ENCODE results near the gene TMEM132D.
"Not testable (repeated sequence)": the region's sequence is repeated elsewhere in the genome, so short reads cannot be mapped to it uniquely, and the experiment has no call there.

Gene TMEM132D

GRCh38 chr12:129208566-129208965, 695.3 kb downstream of the TMEM132D start:
- DNase-seq: no peak

GRCh38 chr12:129207084-129207483, 696.7 kb downstream of the TMEM132D start:
- DNase-seq: no peak

- no peak for DNase-seq
Observed at GRCh38 chr12:129203456-129203855, 700.4 kb downstream of the TMEM132D start.

GRCh38 chr12:129202109-129202814, 701.6 kb downstream of the TMEM132D start:
- DNase-seq: no peak

- no peak for DNase-seq
Observed at GRCh38 chr12:129201029-129201428, 702.8 kb downstream of the TMEM132D start.

GRCh38 chr12:129200576-129200975, 703.2 kb downstream of the TMEM132D start:
- no peak for DNase-seq

- no peak for DNase-seq
Observed at GRCh38 chr12:129196927-129197326, 706.9 kb downstream of the TMEM132D start.

- DNase-seq: no peak
Observed at GRCh38 chr12:129195081-129195480, 708.7 kb downstream of the TMEM132D start.

GRCh38 chr12:129193263-129193871, 710.5 kb downstream of the TMEM132D start:
- DNase-seq: no peak

- DNase-seq: no peak
Observed at GRCh38 chr12:129190827-129191226, 713.0 kb downstream of the TMEM132D start.

GRCh38 chr12:129189879-129190278, 713.9 kb downstream of the TMEM132D start:
- DNase-seq: not testable (repeated sequence)

GRCh38 chr12:129186952-129187351, 716.9 kb downstream of the TMEM132D start:
- DNase-seq: no peak

GRCh38 chr12:129185855-129186254, 718.0 kb downstream of the TMEM132D start:
- no peak for DNase-seq

- DNase-seq: no peak
Observed at GRCh38 chr12:129184127-129184928, 719.5 kb downstream of the TMEM132D start.

GRCh38 chr12:129179941-129180553, 723.8 kb downstream of the TMEM132D start:
- DNase-seq: no peak

GRCh38 chr12:129169928-129170327, 733.9 kb downstream of the TMEM132D start:
- no peak for DNase-seq

- DNase-seq: no peak
Observed at GRCh38 chr12:129163861-129164260, 740.0 kb downstream of the TMEM132D start.

GRCh38 chr12:129163461-129163860, 740.4 kb downstream of the TMEM132D start:
- DNase-seq: no peak

- no peak for DNase-seq
Observed at GRCh38 chr12:129162805-129163204, 741.0 kb downstream of the TMEM132D start.

- no peak for DNase-seq
Observed at GRCh38 chr12:129161511-129161910, 742.3 kb downstream of the TMEM132D start.

GRCh38 chr12:129160282-129160681, 743.5 kb downstream of the TMEM132D start:
- DNase-seq: no peak

GRCh38 chr12:129152351-129153104, 751.3 kb downstream of the TMEM132D start:
- DNase-seq: no peak

GRCh38 chr12:129150721-129151120, 753.1 kb downstream of the TMEM132D start:
- DNase-seq: no peak

Data from activated CD4-positive, alpha-beta T cell treated with anti-CD3 and anti-CD28 coated beads, Interleukin-2, amount 50 U/mL, for 4 hours (primary cell).